Hair follicular keratinocyte (primary cell): Measurements from ENCODE around the gene PRR23E. TPM values are rescaled to one million over a fixed set of nuclear protein-coding genes. Genes with fewer than 3 reads are reported as not detected.

ENCODE experiments used
- total RNA-seq: library from RNA; depleted of rRNA; stranded (reverse); fragments of >200 nt; gene quantifications from 2 replicates; pipeline ENCODE4 v1.2.3, GENCODE V29; 2015

Gene PRR23E, protein sequence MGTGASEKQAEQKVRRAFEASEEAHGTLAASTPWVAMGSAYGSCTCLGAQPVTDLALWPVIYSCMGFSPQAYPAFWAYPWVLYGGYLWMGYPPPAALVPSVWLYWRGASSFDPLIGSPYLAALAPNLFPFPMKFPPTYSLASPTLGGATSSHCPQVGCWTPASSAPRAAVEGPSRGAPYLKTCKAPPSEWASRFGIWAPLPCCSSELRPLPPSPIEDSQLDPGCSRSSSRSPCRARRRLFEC
- not detected in 2 replicates for total RNA-seq

DNA sequence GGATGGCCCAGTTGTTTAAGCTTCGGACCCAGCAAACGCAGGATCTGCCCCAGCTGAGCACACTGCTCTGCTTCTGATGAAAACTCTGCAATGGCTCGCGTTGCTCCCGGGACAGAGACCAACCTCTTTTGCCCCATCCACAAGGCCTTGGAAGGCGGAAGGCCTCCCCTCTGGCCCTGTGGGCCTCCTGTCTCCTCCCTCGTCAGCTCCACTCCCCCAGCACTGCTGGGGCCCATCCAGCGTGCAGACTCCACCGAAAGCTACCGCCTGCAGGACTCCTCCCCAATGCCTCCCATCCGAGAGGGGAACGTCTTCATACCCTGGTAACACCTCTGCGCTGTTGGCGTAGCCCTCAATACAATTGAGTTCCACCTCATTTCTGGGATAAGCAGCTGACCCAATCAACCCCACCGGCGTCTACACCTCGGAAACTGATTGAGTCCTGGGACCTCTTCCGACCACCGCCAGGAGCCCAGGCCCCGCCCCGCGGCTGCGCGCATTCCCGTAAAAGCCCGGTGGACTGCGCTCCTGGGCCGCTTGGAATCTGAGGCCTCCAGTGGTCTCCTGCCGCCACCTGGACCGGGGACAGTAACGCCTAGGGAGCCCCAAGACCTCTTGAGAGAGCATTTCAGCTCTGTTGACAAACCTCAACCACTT is at the start of gene PRR23E:
Gene PRR23E (plus strand): TSS at position 556 of the 657 bp plus-strand sequence. CDS start 3,555 bp downstream, outside the sequence.

Other genes starting within 250 kb of the PRR23E start
- 70.2 and 100 TPM in 2 replicates for gene PLXNA1, start 210.0 kb upstream of the PRR23E start, total RNA-seq
- gene PRR20G, start 94.9 kb downstream of the PRR23E start, total RNA-seq = not detected in 2 replicates